C4-2B (cell line): ENCODE results near the gene SMO.

ENCODE experiments used
- ZFX ChIP-seq: fragments of 450-650 bp; IDR thresholded peaks from 2 replicates; pipeline ENCODE4 v1.6.1; 2017
- TF ChIP-seq, protein P1 (sequence below): fragments of 450-650 bp; conservative IDR thresholded peaks from 2 replicates; pipeline ENCODE4 v1.5.1; 2017; ENCODE audit warnings: mild to moderate bottlenecking

DNA sequence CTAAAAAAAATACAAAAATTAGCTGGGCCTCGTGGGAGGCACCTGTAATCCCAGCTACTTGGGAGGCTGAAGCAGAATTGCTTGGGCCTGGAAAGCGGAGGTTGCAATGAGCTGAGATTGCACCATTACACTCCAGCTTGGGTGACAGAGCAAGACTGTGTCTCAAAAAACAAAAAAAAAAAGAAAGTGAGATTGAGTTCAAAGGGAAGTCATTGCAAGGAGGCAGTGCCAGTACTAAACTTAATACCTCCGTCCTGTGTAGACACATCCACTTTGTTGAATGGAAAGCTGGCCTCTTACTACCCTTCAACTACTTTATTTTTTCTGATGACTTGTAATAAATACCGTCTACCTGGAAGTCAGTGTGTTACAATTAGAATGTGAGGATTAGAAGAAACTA is 67.4 kb downstream of the SMO start:
- TF ChIP-seq, protein P1, sequence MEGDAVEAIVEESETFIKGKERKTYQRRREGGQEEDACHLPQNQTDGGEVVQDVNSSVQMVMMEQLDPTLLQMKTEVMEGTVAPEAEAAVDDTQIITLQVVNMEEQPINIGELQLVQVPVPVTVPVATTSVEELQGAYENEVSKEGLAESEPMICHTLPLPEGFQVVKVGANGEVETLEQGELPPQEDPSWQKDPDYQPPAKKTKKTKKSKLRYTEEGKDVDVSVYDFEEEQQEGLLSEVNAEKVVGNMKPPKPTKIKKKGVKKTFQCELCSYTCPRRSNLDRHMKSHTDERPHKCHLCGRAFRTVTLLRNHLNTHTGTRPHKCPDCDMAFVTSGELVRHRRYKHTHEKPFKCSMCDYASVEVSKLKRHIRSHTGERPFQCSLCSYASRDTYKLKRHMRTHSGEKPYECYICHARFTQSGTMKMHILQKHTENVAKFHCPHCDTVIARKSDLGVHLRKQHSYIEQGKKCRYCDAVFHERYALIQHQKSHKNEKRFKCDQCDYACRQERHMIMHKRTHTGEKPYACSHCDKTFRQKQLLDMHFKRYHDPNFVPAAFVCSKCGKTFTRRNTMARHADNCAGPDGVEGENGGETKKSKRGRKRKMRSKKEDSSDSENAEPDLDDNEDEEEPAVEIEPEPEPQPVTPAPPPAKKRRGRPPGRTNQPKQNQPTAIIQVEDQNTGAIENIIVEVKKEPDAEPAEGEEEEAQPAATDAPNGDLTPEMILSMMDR, result no peak
- TF ChIP-seq ZFX, result no peak
